ENCODE data around the gene FNTB. TPM values are rescaled to one million over a fixed set of nuclear protein-coding genes. Genes with fewer than 3 reads are reported as not detected.

The FNTB gene
- total RNA-seq, 1 experiment from 2014 or later, result 20.7 TPM

DNA sequence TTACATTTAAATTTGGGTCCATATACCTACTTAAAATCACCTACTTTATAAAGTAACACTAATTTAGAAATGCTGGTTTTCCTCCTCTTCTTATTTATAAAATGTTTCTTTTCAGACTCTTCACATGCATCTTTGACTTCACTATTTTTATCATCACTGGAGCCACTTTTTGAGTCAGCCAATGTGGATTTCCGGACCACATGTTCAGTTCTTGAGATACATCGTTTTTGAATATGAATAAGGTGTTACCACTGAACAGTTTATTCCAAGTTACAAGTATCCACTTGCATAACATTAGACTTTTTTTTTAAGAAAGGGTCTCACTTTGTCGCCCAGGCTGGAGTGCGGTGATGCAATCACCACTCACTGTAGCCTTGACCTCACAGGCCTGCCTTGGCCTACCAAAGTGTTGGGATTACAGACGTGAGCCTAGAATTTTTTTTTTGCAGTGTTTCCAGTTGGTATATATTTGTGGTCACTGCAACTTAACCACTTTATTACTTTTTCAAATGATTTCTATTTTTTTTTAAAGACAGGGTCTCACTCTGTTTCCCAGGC, 5.7 kb downstream of the FNTB start:
- no peak overlapping the region for H4K5ac ChIP-seq (ENCODE audit: insufficient read length, low read depth, low read length)
- H3K14ac ChIP-seq (ENCODE audit: insufficient read depth, low read length), result no peak overlapping the region
- no peak overlapping the region for H2BK15ac ChIP-seq (ENCODE audit: low read depth, low read length)
- no peak overlapping the region for H2BK12ac ChIP-seq (ENCODE audit: insufficient read length, low read depth, low read length)
- H3K27me3 ChIP-seq (ENCODE audit: insufficient read depth, low read length), result no peaks in the 10 kb centered on the region
- H3K9me3 ChIP-seq (ENCODE audit: control insufficient read depth, low read depth, low read length), result no peaks in the 10 kb centered on the region
- peaks cover 6 to 14% of the 10 kb centered on the region in 2 experiments for H3K4me1 Mint-ChIP-seq
- TF ChIP-seq, protein P1, sequence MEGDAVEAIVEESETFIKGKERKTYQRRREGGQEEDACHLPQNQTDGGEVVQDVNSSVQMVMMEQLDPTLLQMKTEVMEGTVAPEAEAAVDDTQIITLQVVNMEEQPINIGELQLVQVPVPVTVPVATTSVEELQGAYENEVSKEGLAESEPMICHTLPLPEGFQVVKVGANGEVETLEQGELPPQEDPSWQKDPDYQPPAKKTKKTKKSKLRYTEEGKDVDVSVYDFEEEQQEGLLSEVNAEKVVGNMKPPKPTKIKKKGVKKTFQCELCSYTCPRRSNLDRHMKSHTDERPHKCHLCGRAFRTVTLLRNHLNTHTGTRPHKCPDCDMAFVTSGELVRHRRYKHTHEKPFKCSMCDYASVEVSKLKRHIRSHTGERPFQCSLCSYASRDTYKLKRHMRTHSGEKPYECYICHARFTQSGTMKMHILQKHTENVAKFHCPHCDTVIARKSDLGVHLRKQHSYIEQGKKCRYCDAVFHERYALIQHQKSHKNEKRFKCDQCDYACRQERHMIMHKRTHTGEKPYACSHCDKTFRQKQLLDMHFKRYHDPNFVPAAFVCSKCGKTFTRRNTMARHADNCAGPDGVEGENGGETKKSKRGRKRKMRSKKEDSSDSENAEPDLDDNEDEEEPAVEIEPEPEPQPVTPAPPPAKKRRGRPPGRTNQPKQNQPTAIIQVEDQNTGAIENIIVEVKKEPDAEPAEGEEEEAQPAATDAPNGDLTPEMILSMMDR (conservative IDR thresholded peaks at IDR 0.05), result no peak
- H4K91ac ChIP-seq (ENCODE audit: insufficient read length, low read depth, low read length), result no peak overlapping the region
- no peak for DNase-seq
- H3K4me3 Mint-ChIP-seq, result no peak overlapping the region
- H3K27ac Mint-ChIP-seq, result no peak overlapping the region
- H3T11ph ChIP-seq (ENCODE audit: low read length), result no peak overlapping the region
- H3K23me2 ChIP-seq (ENCODE audit: insufficient read length, low read depth, low read length, poor library complexity, severe bottlenecking), result no peaks in the 10 kb centered on the region
- H2BK20ac ChIP-seq (ENCODE audit: low read depth, low read length, poor library complexity, severe bottlenecking), result no peak overlapping the region
- no peaks in the 10 kb centered on the region for H3K9me3 Mint-ChIP-seq
- no peak overlapping the region for H3K27ac ChIP-seq (ENCODE audit: insufficient read length, low read depth, low read length)
- H4K8ac ChIP-seq (replicated peaks; ENCODE audit: insufficient read length, low read depth, low read length), result no peak overlapping the region
- WGBS (ENCODE audit: extremely low coverage, insufficient read length, low lambda C conversion rate), result no CpG with 5 or more reads among the region's 5 CpGs
- H3K4me1 ChIP-seq (ENCODE audit: insufficient read depth, low read length), result 0 out of 2 replicates have a peak, but pooled peaks cover 2% of the 10 kb centered on the region
- H3K9ac ChIP-seq (ENCODE audit: extremely low read depth, insufficient read length, low read length), result no peak overlapping the region
- no peaks in the 10 kb centered on the region for H4K20me1 ChIP-seq (ENCODE audit: control insufficient read depth, insufficient read depth, insufficient read length)
- H2AFZ ChIP-seq (ENCODE audit: low read length), result no peak overlapping the region
- no peak overlapping the region for H3K4me2 ChIP-seq (ENCODE audit: insufficient read depth, insufficient read length, low read length)
- H3K4ac ChIP-seq (ENCODE audit: low read depth, low read length), result no peak overlapping the region
- peaks cover 0 to 3% (median 2%) of the 10 kb centered on the region in 3 experiments; a peak in 4 of 7 replicates for H3K36me3 Mint-ChIP-seq (ENCODE audit: insufficient read depth in 1 of 3, low read depth in 3 of 3)
- H3K23ac ChIP-seq (ENCODE audit: insufficient read length, low read depth, low read length), result no peak overlapping the region
- H3K18ac ChIP-seq (ENCODE audit: insufficient read length, low read depth, low read length), result no peak overlapping the region
- no peaks in the 10 kb centered on the region; the same call in 1 of the 2 replicates for H3K27me3 Mint-ChIP-seq (ENCODE audit: low read depth)
- H2BK120ac ChIP-seq (ENCODE audit: low read depth, low read length, poor library complexity, severe bottlenecking), result no peak overlapping the region
- no peak overlapping the region for H2AK5ac ChIP-seq (ENCODE audit: insufficient read length, low read length)
- no peaks in the 10 kb centered on the region for H3K79me1 ChIP-seq (ENCODE audit: insufficient read depth, low read depth, low read length, poor library complexity, severe bottlenecking)
- no peak overlapping the region for H2BK5ac ChIP-seq (ENCODE audit: insufficient read length, low read length)
- no peak overlapping the region for H3K56ac ChIP-seq (ENCODE audit: insufficient read length, low read depth, low read length)
- H3K79me2 ChIP-seq (ENCODE audit: insufficient read depth, low read length), result no peaks in the 10 kb centered on the region

Measured in H9 (cell line).